HepG2 (cell line): ENCODE results near the gene NRP1. TPM values are rescaled to one million over a fixed set of nuclear protein-coding genes. Genes with fewer than 3 reads are reported as not detected.

Experiments
- CHD4 ChIP-seq: fragments of 200-600 bp; sonication (generic); IDR thresholded peaks from 2 replicates; pipeline ENCODE4 v1.7.0; 2017; ENCODE audit warnings: mild to moderate bottlenecking, low read length, borderline replicate concordance
- PHF8 ChIP-seq: sonication (generic); formaldehyde crosslinking; IDR thresholded peaks from 2 replicates; pipeline ENCODE4 v1.5.0; 2020; ENCODE audit warnings: missing genetic modification reagents
- RFX3 ChIP-seq: IDR thresholded peaks from 2 replicates; pipeline ENCODE4 v1.6.1; 2016; ENCODE audit warnings: missing biosample characterization, missing genetic modification reagents
- ZFP41 ChIP-seq: sonication (generic); formaldehyde crosslinking; IDR thresholded peaks from 2 replicates; pipeline ENCODE4 v1.4.0; 2020; ENCODE audit warnings: mild to moderate bottlenecking, missing genetic modification reagents, borderline replicate concordance
- ZNF841 ChIP-seq: sonication (generic); formaldehyde crosslinking; IDR thresholded peaks from 2 replicates; pipeline ENCODE4 v1.8.1; 2023; ENCODE audit warnings: missing genetic modification reagents, borderline replicate concordance
- polyA plus RNA-seq, 8 experiments: library from polyadenylated mRNA; depleted of rRNA in 3 of 8; stranded (reverse) in 7 of 8; unstranded in 1 of 8; fragments of >200 nt; fragmentation: Illumina TruSeq in 4 of 8; extraction: Trizol in 4 of 8; gene quantifications; 2 replicates each; pipeline versions ENCODE4 v1.2.1 to v1.2.3, GENCODE V29; 2011 to 2016; ENCODE audit warnings: low read depth in 4 of 8, missing spikeins in 1 of 8, mixed read lengths in 1 of 8; ENCODE audit not compliant: insufficient read depth in 1 of 8
- total RNA-seq, 5 experiments: library from RNA; depleted of rRNA; stranded (reverse); fragments of >200 nt; fragmentation: Illumina TruSeq; extraction: Trizol; gene quantifications; 2 replicates each; pipeline ENCODE4 v1.2.3, GENCODE V29; 2016; ENCODE audit warnings: low read depth in 1 of 5
- TF ChIP-seq, protein P1 (sequence below), 2 experiments: sonication (generic) in 1 of 2; formaldehyde crosslinking in 1 of 2; IDR thresholded peaks; 2 replicates each; pipeline versions ENCODE4 v1.4.0 to v1.6.1; 2016 to 2020; ENCODE audit warnings: borderline replicate concordance in 1 of 2, low read depth in 1 of 2, mild to moderate bottlenecking in 1 of 2, missing genetic modification reagents in 1 of 2
- TF ChIP-seq, protein P2 (sequence below): IDR thresholded peaks from 2 replicates; pipeline ENCODE4 v1.6.1; 2012; ENCODE audit warnings: low read depth, low read length, improper control_type of control experiment
- TF ChIP-seq, protein P3 (sequence below): sonication (generic); formaldehyde crosslinking; IDR thresholded peaks from 2 replicates; pipeline ENCODE4 v1.5.1; 2020; ENCODE audit warnings: mild to moderate bottlenecking, missing genetic modification reagents, borderline replicate concordance
- TF ChIP-seq, protein P4 (sequence below): sonication (generic); formaldehyde crosslinking; conservative IDR thresholded peaks from 2 replicates; pipeline ENCODE4 v1.4.0; 2020; ENCODE audit warnings: missing genetic modification reagents

Gene NRP1
- total and polyA plus RNA-seq, 2 of the 13 experiments (the other 11 are each of a cell fraction or from before 2014, with no cell fraction given) = 5.3 to 5.8 TPM

DNA sequence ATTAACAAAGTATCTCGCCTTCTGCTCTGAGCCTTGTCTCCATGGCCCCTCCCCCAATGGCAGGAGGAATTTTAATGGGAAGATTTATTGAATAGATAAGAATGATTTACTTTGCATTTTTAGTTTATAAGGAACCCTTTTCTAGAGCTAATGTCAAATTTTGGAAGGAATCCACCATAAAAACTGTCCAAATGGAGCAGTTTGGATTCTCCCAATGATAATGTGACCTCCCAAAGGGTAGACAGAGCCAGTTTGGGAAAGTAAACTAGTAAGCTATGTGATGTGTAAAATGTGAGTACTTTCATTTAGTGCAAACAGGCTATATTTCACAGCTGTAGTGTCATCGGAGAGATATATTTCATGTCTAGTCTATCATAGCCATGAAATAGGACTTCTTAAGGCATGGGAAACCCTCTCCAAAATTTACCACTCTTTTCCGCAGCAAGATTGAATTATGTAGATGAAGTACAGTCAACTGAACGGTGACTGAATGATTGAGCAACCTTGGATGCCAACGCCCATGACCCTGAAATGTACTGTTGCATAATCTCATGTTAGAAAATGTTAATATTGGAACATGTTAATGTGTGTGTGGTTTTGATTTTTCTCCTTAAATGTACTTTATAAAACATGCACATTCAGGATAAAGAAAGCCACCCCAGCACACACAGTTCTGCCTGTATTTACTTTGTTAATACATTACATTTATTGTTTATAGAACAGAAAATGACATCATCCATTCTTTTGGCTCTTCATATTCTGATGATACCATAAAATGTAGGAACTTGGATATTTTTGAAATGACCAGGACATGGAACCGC lies 140.6 kb downstream of the NRP1 start (continued):
- TF ChIP-seq, protein P1, sequence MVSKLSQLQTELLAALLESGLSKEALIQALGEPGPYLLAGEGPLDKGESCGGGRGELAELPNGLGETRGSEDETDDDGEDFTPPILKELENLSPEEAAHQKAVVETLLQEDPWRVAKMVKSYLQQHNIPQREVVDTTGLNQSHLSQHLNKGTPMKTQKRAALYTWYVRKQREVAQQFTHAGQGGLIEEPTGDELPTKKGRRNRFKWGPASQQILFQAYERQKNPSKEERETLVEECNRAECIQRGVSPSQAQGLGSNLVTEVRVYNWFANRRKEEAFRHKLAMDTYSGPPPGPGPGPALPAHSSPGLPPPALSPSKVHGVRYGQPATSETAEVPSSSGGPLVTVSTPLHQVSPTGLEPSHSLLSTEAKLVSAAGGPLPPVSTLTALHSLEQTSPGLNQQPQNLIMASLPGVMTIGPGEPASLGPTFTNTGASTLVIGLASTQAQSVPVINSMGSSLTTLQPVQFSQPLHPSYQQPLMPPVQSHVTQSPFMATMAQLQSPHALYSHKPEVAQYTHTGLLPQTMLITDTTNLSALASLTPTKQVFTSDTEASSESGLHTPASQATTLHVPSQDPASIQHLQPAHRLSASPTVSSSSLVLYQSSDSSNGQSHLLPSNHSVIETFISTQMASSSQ (IDR thresholded peaks at IDR 0.05; ENCODE audit: low read depth) = no peak
- TF ChIP-seq, protein P1 (CRISPR knock-in tag; IDR thresholded peaks at IDR 0.05; ENCODE audit: borderline replicate concordance) = 0 out of 2 replicates have a peak, but pooled peaks have one; percentile 46
- TF ChIP-seq, protein P2, sequence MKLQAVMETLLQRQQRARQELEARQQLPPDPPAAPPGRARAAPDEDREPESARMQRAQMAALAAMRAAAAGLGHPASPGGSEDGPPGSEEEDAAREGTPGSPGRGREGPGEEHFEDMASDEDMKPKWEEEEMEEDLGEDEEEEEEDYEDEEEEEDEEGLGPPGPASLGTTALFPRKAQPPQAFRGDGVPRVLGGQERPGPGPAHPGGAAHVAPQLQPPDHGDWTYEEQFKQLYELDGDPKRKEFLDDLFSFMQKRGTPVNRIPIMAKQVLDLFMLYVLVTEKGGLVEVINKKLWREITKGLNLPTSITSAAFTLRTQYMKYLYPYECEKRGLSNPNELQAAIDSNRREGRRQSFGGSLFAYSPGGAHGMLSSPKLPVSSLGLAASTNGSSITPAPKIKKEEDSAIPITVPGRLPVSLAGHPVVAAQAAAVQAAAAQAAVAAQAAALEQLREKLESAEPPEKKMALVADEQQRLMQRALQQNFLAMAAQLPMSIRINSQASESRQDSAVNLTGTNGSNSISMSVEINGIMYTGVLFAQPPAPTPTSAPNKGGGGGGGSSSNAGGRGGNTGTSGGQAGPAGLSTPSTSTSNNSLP = no peak; the same call in 1 of the 2 replicates
- TF ChIP-seq ZNF841 (no peak), PHF8 (CRISPR knock-in tag) (no peak), RFX3 (no peak), ZFP41 (CRISPR knock-in tag) (no peak), CHD4 (0 out of 2 replicates have a peak, but pooled peaks have one; percentile 58)
- TF ChIP-seq, protein P3, sequence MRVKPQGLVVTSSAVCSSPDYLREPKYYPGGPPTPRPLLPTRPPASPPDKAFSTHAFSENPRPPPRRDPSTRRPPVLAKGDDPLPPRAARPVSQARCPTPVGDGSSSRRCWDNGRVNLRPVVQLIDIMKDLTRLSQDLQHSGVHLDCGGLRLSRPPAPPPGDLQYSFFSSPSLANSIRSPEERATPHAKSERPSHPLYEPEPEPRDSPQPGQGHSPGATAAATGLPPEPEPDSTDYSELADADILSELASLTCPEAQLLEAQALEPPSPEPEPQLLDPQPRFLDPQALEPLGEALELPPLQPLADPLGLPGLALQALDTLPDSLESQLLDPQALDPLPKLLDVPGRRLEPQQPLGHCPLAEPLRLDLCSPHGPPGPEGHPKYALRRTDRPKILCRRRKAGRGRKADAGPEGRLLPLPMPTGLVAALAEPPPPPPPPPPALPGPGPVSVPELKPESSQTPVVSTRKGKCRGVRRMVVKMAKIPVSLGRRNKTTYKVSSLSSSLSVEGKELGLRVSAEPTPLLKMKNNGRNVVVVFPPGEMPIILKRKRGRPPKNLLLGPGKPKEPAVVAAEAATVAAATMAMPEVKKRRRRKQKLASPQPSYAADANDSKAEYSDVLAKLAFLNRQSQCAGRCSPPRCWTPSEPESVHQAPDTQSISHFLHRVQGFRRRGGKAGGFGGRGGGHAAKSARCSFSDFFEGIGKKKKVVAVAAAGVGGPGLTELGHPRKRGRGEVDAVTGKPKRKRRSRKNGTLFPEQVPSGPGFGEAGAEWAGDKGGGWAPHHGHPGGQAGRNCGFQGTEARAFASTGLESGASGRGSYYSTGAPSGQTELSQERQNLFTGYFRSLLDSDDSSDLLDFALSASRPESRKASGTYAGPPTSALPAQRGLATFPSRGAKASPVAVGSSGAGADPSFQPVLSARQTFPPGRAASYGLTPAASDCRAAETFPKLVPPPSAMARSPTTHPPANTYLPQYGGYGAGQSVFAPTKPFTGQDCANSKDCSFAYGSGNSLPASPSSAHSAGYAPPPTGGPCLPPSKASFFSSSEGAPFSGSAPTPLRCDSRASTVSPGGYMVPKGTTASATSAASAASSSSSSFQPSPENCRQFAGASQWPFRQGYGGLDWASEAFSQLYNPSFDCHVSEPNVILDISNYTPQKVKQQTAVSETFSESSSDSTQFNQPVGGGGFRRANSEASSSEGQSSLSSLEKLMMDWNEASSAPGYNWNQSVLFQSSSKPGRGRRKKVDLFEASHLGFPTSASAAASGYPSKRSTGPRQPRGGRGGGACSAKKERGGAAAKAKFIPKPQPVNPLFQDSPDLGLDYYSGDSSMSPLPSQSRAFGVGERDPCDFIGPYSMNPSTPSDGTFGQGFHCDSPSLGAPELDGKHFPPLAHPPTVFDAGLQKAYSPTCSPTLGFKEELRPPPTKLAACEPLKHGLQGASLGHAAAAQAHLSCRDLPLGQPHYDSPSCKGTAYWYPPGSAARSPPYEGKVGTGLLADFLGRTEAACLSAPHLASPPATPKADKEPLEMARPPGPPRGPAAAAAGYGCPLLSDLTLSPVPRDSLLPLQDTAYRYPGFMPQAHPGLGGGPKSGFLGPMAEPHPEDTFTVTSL = 0 out of 2 replicates have a peak, but pooled peaks have one; percentile 26
- TF ChIP-seq, protein P4, sequence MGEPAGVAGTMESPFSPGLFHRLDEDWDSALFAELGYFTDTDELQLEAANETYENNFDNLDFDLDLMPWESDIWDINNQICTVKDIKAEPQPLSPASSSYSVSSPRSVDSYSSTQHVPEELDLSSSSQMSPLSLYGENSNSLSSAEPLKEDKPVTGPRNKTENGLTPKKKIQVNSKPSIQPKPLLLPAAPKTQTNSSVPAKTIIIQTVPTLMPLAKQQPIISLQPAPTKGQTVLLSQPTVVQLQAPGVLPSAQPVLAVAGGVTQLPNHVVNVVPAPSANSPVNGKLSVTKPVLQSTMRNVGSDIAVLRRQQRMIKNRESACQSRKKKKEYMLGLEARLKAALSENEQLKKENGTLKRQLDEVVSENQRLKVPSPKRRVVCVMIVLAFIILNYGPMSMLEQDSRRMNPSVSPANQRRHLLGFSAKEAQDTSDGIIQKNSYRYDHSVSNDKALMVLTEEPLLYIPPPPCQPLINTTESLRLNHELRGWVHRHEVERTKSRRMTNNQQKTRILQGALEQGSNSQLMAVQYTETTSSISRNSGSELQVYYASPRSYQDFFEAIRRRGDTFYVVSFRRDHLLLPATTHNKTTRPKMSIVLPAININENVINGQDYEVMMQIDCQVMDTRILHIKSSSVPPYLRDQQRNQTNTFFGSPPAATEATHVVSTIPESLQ = no peak
